H1 (cell line): ENCODE results near the gene MAP3K13. TPM values are rescaled to one million over a fixed set of nuclear protein-coding genes. Genes with fewer than 3 reads are reported as not detected.

ENCODE experiments used
- CTCF ChIA-PET: fragments of 300-600 bp; sonication (Branson Sonifier 250); formaldehyde crosslinking; loops from one replicate; lab custom pipeline; 2021; ENCODE audit not compliant: partially characterized antibody; lab: Charles Lee
- POLR2A ChIA-PET: fragments of 300-600 bp; sonication (Branson Sonifier 250); formaldehyde crosslinking; loops from one replicate; lab custom pipeline; 2021; ENCODE audit warnings: inconsistent platforms; ENCODE audit not compliant: partially characterized antibody; lab: Charles Lee
- DNase-seq, 2 experiments: peaks; one replicate each; pipeline versions ENCODE4 v3.0.0 to v3.0.0-alpha.2; 2010 to 2022; ENCODE audit warnings: low spot score in 2 of 2, low read depth in 1 of 2, mixed read lengths in 1 of 2
- FAIRE-seq: peaks from 2 replicates; lab custom pipeline; 2011; peaks lifted over from hg19 to GRCh38; lab: Jason Lieb, UNC
- H2AFZ ChIP-seq: 2 replicates; pipeline ENCODE4 v1.8.1; 2012; ENCODE audit warnings: low read length, inconsistent platforms
- H2AK5ac ChIP-seq: 2 replicates; pipeline ENCODE4 v1.6.1; 2013; ENCODE audit warnings: low read depth, low read length
- H2BK120ac ChIP-seq: replicated peaks from 2 replicates; pipeline ENCODE3; 2013; ENCODE audit warnings: low read depth, low read length, inconsistent platforms
- H2BK12ac ChIP-seq: 2 replicates; pipeline ENCODE4 v1.6.1; 2013; ENCODE audit warnings: low read depth, low read length
- H2BK15ac ChIP-seq: 2 replicates; pipeline ENCODE4 v1.6.1; 2013; ENCODE audit warnings: low read length
- H2BK20ac ChIP-seq: 2 replicates; pipeline ENCODE4 v1.6.1; 2013; ENCODE audit warnings: low read length
- H2BK5ac ChIP-seq: 2 replicates; pipeline ENCODE4 v1.6.1; 2013; ENCODE audit warnings: low read depth, low read length
- H3K14ac ChIP-seq: 2 replicates; pipeline ENCODE4 v1.6.1; 2013; ENCODE audit warnings: inconsistent platforms; ENCODE audit not compliant: insufficient read length
- H3K18ac ChIP-seq: 2 replicates; pipeline ENCODE4 v1.6.1; 2013; ENCODE audit warnings: low read length; ENCODE audit errors: extremely low read depth
- H3K23ac ChIP-seq: 2 replicates; pipeline ENCODE4 v1.6.1; 2013; ENCODE audit warnings: inconsistent platforms; ENCODE audit not compliant: insufficient read length
- H3K23me2 ChIP-seq: 2 replicates; pipeline ENCODE4 v1.6.1; 2013; ENCODE audit warnings: low read depth, low read length
- H3K27ac ChIP-seq: 2 replicates; pipeline ENCODE4 v1.6.1; 2011; ENCODE audit warnings: low read depth, low read length, inconsistent platforms
- H3K27me3 ChIP-seq, 4 experiments: replicated peaks in 1 of 4; 1 replicate in 1 of 4; 2 replicates in 3 of 4; pipeline versions ENCODE4 v1.6.1 to v1.8.1; 2011 to 2013; ENCODE audit warnings: low read length in 3 of 4, mild to moderate bottlenecking in 3 of 4, inconsistent platforms in 2 of 4, mixed read lengths in 2 of 4, moderate library complexity in 1 of 4; ENCODE audit not compliant: control insufficient read depth in 3 of 4, insufficient read depth in 3 of 4; ENCODE audit errors: extremely low read depth in 1 of 4
- H3K36me3 ChIP-seq, 4 experiments: 2 replicates each; pipeline versions ENCODE4 v1.6.1 to v1.8.1; 2011 to 2013; ENCODE audit warnings: mild to moderate bottlenecking in 4 of 4, low read length in 3 of 4, moderate library complexity in 2 of 4, control low read depth in 1 of 4, inconsistent platforms in 1 of 4; ENCODE audit not compliant: insufficient read depth in 4 of 4, control insufficient read depth in 2 of 4
- H3K4ac ChIP-seq: replicated peaks from 2 replicates; pipeline ENCODE3; 2013; ENCODE audit warnings: low read length, low read depth, mixed read lengths, inconsistent platforms; ENCODE audit not compliant: insufficient read length
- H3K4me1 ChIP-seq, 4 experiments: replicated peaks in 1 of 4; 1 replicate in 1 of 4; 2 replicates in 3 of 4; pipeline versions ENCODE4 v1.6.1 to v1.8.1; 2011 to 2013; ENCODE audit warnings: low read length in 3 of 4, inconsistent platforms in 2 of 4, mixed read lengths in 1 of 4; ENCODE audit not compliant: insufficient read depth in 4 of 4, control insufficient read depth in 3 of 4
- H3K4me2 ChIP-seq, 2 experiments: 2 replicates each; pipeline versions ENCODE4 v1.6.1 to v1.8.1; 2011 to 2013; ENCODE audit warnings: low read depth in 2 of 2, low read length in 2 of 2, control low read depth in 1 of 2, inconsistent platforms in 1 of 2, mild to moderate bottlenecking in 1 of 2; ENCODE audit not compliant: insufficient read depth in 1 of 2
- H3K4me3 ChIP-seq, 4 experiments: fragments of 200-600, 300-600 bp in 1 of 4; sonication (generic), shearing (Covaris generic), sonication (Bioruptor Twin) in 1 of 4; 2 replicates each; pipeline versions ENCODE4 v1.5.1 to v1.8.1; 2011 to 2016; ENCODE audit warnings: low read length in 4 of 4, low read depth in 3 of 4, control low read depth in 2 of 4, inconsistent platforms in 2 of 4, mild to moderate bottlenecking in 2 of 4, mixed read lengths in 1 of 4, moderate library complexity in 1 of 4; ENCODE audit not compliant: insufficient read depth in 2 of 4; ENCODE audit errors: extremely low read depth in 1 of 4
- H3K56ac ChIP-seq: replicated peaks from 2 replicates; pipeline ENCODE3; 2013; ENCODE audit warnings: low read depth, mild to moderate bottlenecking, mixed read lengths, low read length, inconsistent platforms; ENCODE audit not compliant: insufficient read length
- H3K79me1 ChIP-seq: 2 replicates; pipeline ENCODE4 v1.6.1; 2013; ENCODE audit warnings: low read depth, low read length, control low read depth
- H3K79me2 ChIP-seq, 2 experiments: 2 replicates each; pipeline versions ENCODE4 v1.6.1 to v1.8.1; 2012 to 2013; ENCODE audit warnings: low read length in 2 of 2, mild to moderate bottlenecking in 2 of 2, inconsistent platforms in 1 of 2; ENCODE audit not compliant: insufficient read depth in 2 of 2, control insufficient read depth in 1 of 2
- H3K9ac ChIP-seq, 4 experiments: replicated peaks in 1 of 4; 1 replicate in 1 of 4; 2 replicates in 3 of 4; pipeline versions ENCODE4 v1.6.1 to v1.8.1; 2011 to 2013; ENCODE audit warnings: low read depth in 3 of 4, low read length in 3 of 4, control low read depth in 2 of 4, mild to moderate bottlenecking in 2 of 4, moderate library complexity in 2 of 4, inconsistent platforms in 1 of 4; ENCODE audit errors: extremely low read depth in 1 of 4
- H3K9me3 ChIP-seq, 2 experiments: 2 replicates each; pipeline versions ENCODE4 v1.6.1 to v1.8.1; 2012 to 2013; ENCODE audit warnings: mild to moderate bottlenecking in 2 of 2, moderate library complexity in 2 of 2, control low read depth in 1 of 2, inconsistent platforms in 1 of 2, low read depth in 1 of 2, low read length in 1 of 2, mixed read lengths in 1 of 2; ENCODE audit not compliant: insufficient read depth in 2 of 2
- H4K20me1 ChIP-seq, 2 experiments: replicated peaks in 1 of 2; 2 replicates each; pipeline versions ENCODE3 to v1.8.1; 2011 to 2013; ENCODE audit warnings: inconsistent platforms in 2 of 2, low read length in 2 of 2, mild to moderate bottlenecking in 1 of 2; ENCODE audit not compliant: insufficient read depth in 2 of 2, control insufficient read depth in 1 of 2
- H4K5ac ChIP-seq: 2 replicates; pipeline ENCODE4 v1.6.1; 2013; ENCODE audit warnings: low read length, low read depth, mixed read lengths, inconsistent platforms; ENCODE audit not compliant: insufficient read length
- H4K8ac ChIP-seq: 2 replicates; pipeline ENCODE4 v1.8.0; 2013; ENCODE audit warnings: mild to moderate bottlenecking, moderate library complexity, low read length, inconsistent platforms; ENCODE audit not compliant: insufficient read depth; ENCODE audit errors: extremely low read depth
- H4K91ac ChIP-seq: replicated peaks from 2 replicates; pipeline ENCODE3; 2013; ENCODE audit warnings: low read length, mixed read lengths, inconsistent platforms; ENCODE audit not compliant: insufficient read length
- HDAC2 ChIP-seq, 2 experiments: fragments of 300-600 bp in 1 of 2; sonication (generic) in 1 of 2; IDR thresholded peaks; 2 replicates each; pipeline ENCODE4 v1.6.1; 2011 to 2012; ENCODE audit warnings: low read depth in 2 of 2, low read length in 2 of 2, mild to moderate bottlenecking in 2 of 2, moderate library complexity in 2 of 2, borderline replicate concordance in 1 of 2, inconsistent platforms in 1 of 2
- PHF8 ChIP-seq: fragments of 200-600 bp; sonication (generic); conservative IDR thresholded peaks from 2 replicates; pipeline ENCODE4 v1.7.1; 2012; ENCODE audit warnings: low read depth, mild to moderate bottlenecking, inconsistent platforms, low read length, moderate library complexity
- SRF ChIP-seq: IDR thresholded peaks from 2 replicates; pipeline ENCODE4 v1.6.1; 2011; ENCODE audit warnings: mild to moderate bottlenecking, low read depth, low read length, moderate library complexity
- WGBS, 2 experiments: shearing (Covaris generic) in 1 of 2; methylation state at CpG; one replicate each; pipeline versions ENCODE4 v1.1.6 to v1.1.7; 2013 to 2015; ENCODE audit warnings: low lambda C conversion rate in 2 of 2, mixed read lengths in 2 of 2, inconsistent platforms in 1 of 2, low coverage in 1 of 2, missing lambda C conversion rate in 1 of 2; ENCODE audit not compliant: insufficient replicate concordance in 2 of 2, insufficient coverage in 1 of 2, insufficient read length in 1 of 2; ENCODE audit errors: extremely low coverage in 1 of 2, missing lambda C conversion rate in 1 of 2; 5-methylcytosine and 5-hydroxymethylcytosine counted together
- polyA plus RNA-seq, 7 experiments: library from polyadenylated mRNA; depleted of rRNA in 3 of 7; stranded (reverse) in 5 of 7; unstranded in 2 of 7; fragments of >200 nt in 5 of 7; fragments of 200-250 nt in 2 of 7; gene quantifications; 1 replicate in 5 of 7; 2 replicates in 1 of 7; 4 replicates in 1 of 7; pipeline versions ENCODE4 v1.2.1 to v1.2.3, GENCODE V29; 2011 to 2013; ENCODE audit warnings: missing spikeins in 2 of 7, mixed read lengths in 2 of 7
- total RNA-seq: library from RNA; stranded (reverse); fragmentation: NEBNext Ultra II Directional; extraction: Animal tissue kit (Norgen Biotek cat#: 25700); gene quantifications from 2 replicates; pipeline ENCODE4 v1.2.1, GENCODE V29; 2021

The MAP3K13 gene
- total and polyA plus RNA-seq, 2 of the 8 experiments (the other 6 are each of a cell fraction or from before 2014, with no cell fraction given), result 6.8 to 17.9 TPM

DNA sequence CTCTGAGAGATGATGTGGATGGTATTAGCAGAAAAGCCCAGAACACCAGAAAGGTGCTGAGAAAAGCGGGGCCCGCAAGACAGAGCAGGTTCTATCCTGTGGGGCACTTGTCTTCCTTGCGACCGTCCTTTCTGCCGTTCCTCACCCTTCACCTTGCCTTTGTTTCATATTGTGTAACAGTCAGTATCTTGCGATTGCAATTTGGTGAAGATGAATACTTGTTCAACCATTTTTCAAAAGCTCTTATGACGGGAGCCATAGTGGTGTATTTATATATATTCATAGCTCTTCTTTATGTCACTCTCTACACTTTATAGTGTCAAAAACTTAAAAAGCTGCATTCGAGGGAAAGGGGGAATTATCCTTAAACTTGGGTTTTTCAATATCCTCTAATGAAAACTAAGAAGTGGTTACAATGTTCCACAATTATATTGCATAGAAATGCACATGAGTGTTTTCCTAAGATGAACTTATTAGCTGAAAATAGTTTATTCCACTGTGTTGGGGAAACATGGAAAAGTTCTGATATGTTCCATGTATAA lies 797 bp downstream of the MAP3K13 start:
- no peak overlapping the region for H3K18ac ChIP-seq
- H3K4me1 ChIP-seq, result no peaks in the 10 kb centered on the region
- no peaks in the 10 kb centered on the region for H4K20me1 ChIP-seq
- H3K27ac ChIP-seq, result no peak overlapping the region
- TF ChIP-seq SRF (no peak), PHF8 (no peak), HDAC2 (IDR thresholded peaks at IDR 0.05; ENCODE audit: borderline replicate concordance in 1 of 2, low read depth in 2 of 2, low read length in 2 of 2) (no peak)
- 32% methylated on average over 8 of the region's 8 CpGs; no CpG with 5 or more reads in 1 of the 2 experiments for WGBS, 2 experiments
- H3K23me2 ChIP-seq, result peaks cover 4% of the 10 kb centered on the region; the same call in 1 of the 2 replicates
- H3K4me2 ChIP-seq, result peak overlapping the region; percentile 87 to 88
- no peak overlapping the region for H2BK20ac ChIP-seq
- peaks cover 2 to 13% (median 5%) of the 10 kb centered on the region in 4 experiments; a peak in 6 of 7 replicates for H3K27me3 ChIP-seq
- H2BK5ac ChIP-seq, result no peak overlapping the region
- DNase-seq (no peak), FAIRE-seq (no peak)
- no peak overlapping the region for H4K8ac ChIP-seq
- H2BK12ac ChIP-seq, result no peak overlapping the region
- H3K56ac ChIP-seq, result no peak overlapping the region
- H4K5ac ChIP-seq, result no peak overlapping the region
- no peak overlapping the region for H2BK120ac ChIP-seq
- H2AK5ac ChIP-seq, result no peak overlapping the region
- ChIA-PET CTCF (interaction anchor here (0.7 to 1.5 kb wide), 4 partner anchors 10 to 36 kb away, joined by 3 to 12 read pairs (median 4); no protein-coding TSS in a partner anchor), POLR2A (no interaction called here)
- peak overlapping the region; percentile 50 to 76 (median 56); a peak in 7 of 8 replicates for H3K4me3 ChIP-seq
- H2AFZ ChIP-seq, result peak overlapping the region; percentile 33; the same call in 1 of the 2 replicates
- no peak overlapping the region for H3K23ac ChIP-seq
- H3K14ac ChIP-seq, result no peak overlapping the region
- H3K4ac ChIP-seq, result no peak overlapping the region
- no peak overlapping the region for H4K91ac ChIP-seq
- H3K79me1 ChIP-seq, result no peaks in the 10 kb centered on the region
- peak overlapping the region in 2 of 4 experiments; percentile 31 to 46; a peak in 3 of 7 replicates for H3K9ac ChIP-seq
- H3K9me3 ChIP-seq, result no peaks in the 10 kb centered on the region
- no peaks in the 10 kb centered on the region for H3K79me2 ChIP-seq
- H2BK15ac ChIP-seq, result no peak overlapping the region
- H3K36me3 ChIP-seq, result no peaks in the 10 kb centered on the region
